HepG2 (cell line): ENCODE measurements around the gene FIBIN. TPM values are rescaled to one million over a fixed set of nuclear protein-coding genes. Genes with fewer than 3 reads are reported as not detected.

ENCODE experiments used
- ATAC-seq: fragments of 200-7000 bp; cut with Tn5 transposase; 3 replicates; pipeline ENCODE4 v1.9.1; 2020; ENCODE audit warnings: mild to moderate bottlenecking, moderate library complexity
- BruUV-seq: library from RNA; stranded (reverse); fragments of 400-500 nt; replicated peaks from 2 replicates; lab custom pipeline; 2021; lab: Mats Ljungman, UMichigan
- CTCF ChIA-PET: fragments of 300-600 bp; formaldehyde crosslinking; extraction: SDS; loops from one replicate; lab custom pipeline; 2021; ENCODE audit warnings: low total read pairs, inconsistent platforms, low intra/inter-chr PET ratio; lab: Yijun Ruan, JAX
- POLR2A ChIA-PET: fragments of 350-600 bp; sonication (Branson Sonifier 250); formaldehyde crosslinking; loops from one replicate; lab custom pipeline; 2020; ENCODE audit warnings: antibody characterized with exemption, inconsistent platforms; lab: Yijun Ruan, JAX
- DNase-seq: peaks from one replicate; pipeline ENCODE4 v3.0.0-alpha.2; 2015; ENCODE audit warnings: low spot score
- FAIRE-seq: peaks from 3 replicates; lab custom pipeline; 2011; peaks lifted over from hg19 to GRCh38; lab: Jason Lieb, UNC
- H2AFZ ChIP-seq: one replicate; pipeline ENCODE4 v1.6.1; 2011; ENCODE audit warnings: low read length, inconsistent platforms
- H3K27ac ChIP-seq: fragments of 300-600 bp; 3 replicates; pipeline ENCODE4 v1.8.0; 2011; ENCODE audit warnings: mixed run types, mild to moderate bottlenecking, mixed read lengths, low read length, inconsistent platforms; ENCODE audit not compliant: insufficient read depth; ENCODE audit errors: extremely low read length
- H3K27me3 ChIP-seq, 2 experiments: fragments of 200-600 bp in 1 of 2; 2 replicates in 1 of 2; 3 replicates in 1 of 2; pipeline versions ENCODE4 v1.6.0 to v1.8.0; 2011; ENCODE audit warnings: low read length in 2 of 2, mild to moderate bottlenecking in 2 of 2, moderate library complexity in 2 of 2, inconsistent platforms in 1 of 2; ENCODE audit not compliant: insufficient read depth in 2 of 2, control insufficient read depth in 1 of 2
- H3K36me3 ChIP-seq, 2 experiments: fragments of 200-600 bp in 1 of 2; replicated peaks in 1 of 2; 2 replicates in 1 of 2; 3 replicates in 1 of 2; pipeline versions ENCODE4 v1.5.1 to v1.8.0; 2011; ENCODE audit warnings: low read length in 2 of 2, inconsistent platforms in 1 of 2; ENCODE audit not compliant: insufficient read depth in 2 of 2, control insufficient read depth in 1 of 2
- H3K4me1 ChIP-seq: 2 replicates; pipeline ENCODE4 v1.5.1; 2012; ENCODE audit warnings: low read length, inconsistent platforms; ENCODE audit not compliant: insufficient read depth
- H3K4me2 ChIP-seq: 2 replicates; pipeline ENCODE4 v1.6.0; 2011; ENCODE audit warnings: low read depth, low read length, inconsistent platforms
- H3K4me3 ChIP-seq, 3 experiments: fragments of 200-600 bp in 1 of 3; sonication (generic), shearing (Covaris generic) in 1 of 3; replicated peaks in 1 of 3; 2 replicates each; pipeline ENCODE4 v1.5.1; 2011 to 2016; ENCODE audit warnings: low read length in 3 of 3, inconsistent platforms in 2 of 3, low read depth in 2 of 3, mild to moderate bottlenecking in 2 of 3, control low read depth in 1 of 3, mixed read lengths in 1 of 3; ENCODE audit not compliant: insufficient read depth in 1 of 3
- H3K79me2 ChIP-seq: one replicate; pipeline ENCODE4 v1.6.1; 2011; ENCODE audit warnings: low read length, inconsistent platforms; ENCODE audit not compliant: insufficient read depth
- H3K9ac ChIP-seq: 2 replicates; pipeline ENCODE4 v1.6.0; 2011; ENCODE audit warnings: mild to moderate bottlenecking, low read depth, low read length, inconsistent platforms; ENCODE audit not compliant: insufficient read depth
- H3K9me3 ChIP-seq: 2 replicates; pipeline ENCODE4 v1.5.1; 2012; ENCODE audit warnings: mild to moderate bottlenecking, low read length
- H4K20me1 ChIP-seq: 2 replicates; pipeline ENCODE4 v1.6.0; 2011; ENCODE audit warnings: inconsistent platforms, mild to moderate bottlenecking, low read length, moderate library complexity; ENCODE audit not compliant: insufficient read depth
- ERF ChIP-seq: IDR thresholded peaks from 2 replicates; pipeline ENCODE4 v1.6.1; 2018; ENCODE audit warnings: missing biosample characterization, missing genetic modification reagents
- EZH2 ChIP-seq: conservative IDR thresholded peaks from 2 replicates; pipeline ENCODE4 v1.6.1; 2012; ENCODE audit warnings: mild to moderate bottlenecking, low read depth, low read length, moderate library complexity
- FLYWCH1 ChIP-seq: sonication (generic); formaldehyde crosslinking; IDR thresholded peaks from 2 replicates; pipeline ENCODE4 v1.8.1; 2023; ENCODE audit warnings: mild to moderate bottlenecking, missing genetic modification reagents
- FOXA1 ChIP-seq, 2 experiments: fragments of 450-650 bp in 1 of 2; sonication (generic) in 1 of 2; formaldehyde crosslinking in 1 of 2; IDR thresholded peaks; 2 replicates each; pipeline versions ENCODE4 v1.4.0 to v1.6.1; 2016 to 2020; ENCODE audit warnings: missing genetic modification reagents in 1 of 2
- KLF15 ChIP-seq: sonication (generic); formaldehyde crosslinking; IDR thresholded peaks from 2 replicates; pipeline ENCODE4 v1.8.1; 2023; ENCODE audit warnings: borderline replicate concordance, mild to moderate bottlenecking, inconsistent platforms, missing genetic modification reagents, mixed read lengths
- THAP8 ChIP-seq: sonication (generic); formaldehyde crosslinking; IDR thresholded peaks from 2 replicates; pipeline ENCODE4 v1.5.1; 2020; ENCODE audit warnings: missing genetic modification reagents, mild to moderate bottlenecking, borderline replicate concordance
- USF2 ChIP-seq, 2 experiments: sonication (generic) in 1 of 2; formaldehyde crosslinking in 1 of 2; IDR thresholded peaks; 2 replicates each; pipeline versions ENCODE4 v1.5.1 to v1.6.1; 2011 to 2020; ENCODE audit warnings: borderline replicate concordance in 1 of 2, low read depth in 1 of 2, low read length in 1 of 2, mild to moderate bottlenecking in 1 of 2, missing genetic modification reagents in 1 of 2, moderate library complexity in 1 of 2
- ZNF501 ChIP-seq: sonication (generic); formaldehyde crosslinking; IDR thresholded peaks from 2 replicates; pipeline ENCODE4 v1.5.1; 2020; ENCODE audit warnings: mild to moderate bottlenecking, moderate library complexity, missing genetic modification reagents
- ZNF549 ChIP-seq: sonication (generic); formaldehyde crosslinking; IDR thresholded peaks from 2 replicates; pipeline ENCODE4 v1.5.0; 2020; ENCODE audit warnings: missing genetic modification reagents
- ZSCAN31 ChIP-seq: sonication (generic); formaldehyde crosslinking; IDR thresholded peaks from 2 replicates; pipeline ENCODE4 v1.5.0; 2020; ENCODE audit warnings: low read depth, mild to moderate bottlenecking, missing genetic modification reagents
- WGBS: methylation state at CpG from one replicate; pipeline ENCODE4 v1.1.6; 2017; ENCODE audit warnings: low lambda C conversion rate; 5-methylcytosine and 5-hydroxymethylcytosine counted together
- in situ Hi-C: cut with HindIII; loops from 2 replicates; pipeline ENCODE4 v1.10.0; 2017; ENCODE audit warnings: low pct_unique_long_range_greater_than_20kb; ENCODE audit not compliant: extremely low pct_ligation_motif_present
- intact Hi-C: fragments of 100-400 bp; cut with micrococcal nuclease; formaldehyde crosslinking; loops from one replicate; pipeline ENCODE4 v1.10.0; 2022; ENCODE audit not compliant: unreplicated experiment
- polyA plus RNA-seq, 8 experiments: library from polyadenylated mRNA; depleted of rRNA in 3 of 8; stranded (reverse) in 7 of 8; unstranded in 1 of 8; fragments of >200 nt; fragmentation: Illumina TruSeq in 4 of 8; extraction: Trizol in 4 of 8; gene quantifications; 2 replicates each; pipeline versions ENCODE4 v1.2.1 to v1.2.3, GENCODE V29; 2011 to 2016; ENCODE audit warnings: low read depth in 4 of 8, missing spikeins in 1 of 8, mixed read lengths in 1 of 8; ENCODE audit not compliant: insufficient read depth in 1 of 8
- total RNA-seq, 5 experiments: library from RNA; depleted of rRNA; stranded (reverse); fragments of >200 nt; fragmentation: Illumina TruSeq; extraction: Trizol; gene quantifications; 2 replicates each; pipeline ENCODE4 v1.2.3, GENCODE V29; 2016; ENCODE audit warnings: low read depth in 1 of 5

FIBIN gene
- total and polyA plus RNA-seq, 2 of the 13 experiments (the other 11 are each of a cell fraction or from before 2014, with no cell fraction given) = not detected

DNA sequence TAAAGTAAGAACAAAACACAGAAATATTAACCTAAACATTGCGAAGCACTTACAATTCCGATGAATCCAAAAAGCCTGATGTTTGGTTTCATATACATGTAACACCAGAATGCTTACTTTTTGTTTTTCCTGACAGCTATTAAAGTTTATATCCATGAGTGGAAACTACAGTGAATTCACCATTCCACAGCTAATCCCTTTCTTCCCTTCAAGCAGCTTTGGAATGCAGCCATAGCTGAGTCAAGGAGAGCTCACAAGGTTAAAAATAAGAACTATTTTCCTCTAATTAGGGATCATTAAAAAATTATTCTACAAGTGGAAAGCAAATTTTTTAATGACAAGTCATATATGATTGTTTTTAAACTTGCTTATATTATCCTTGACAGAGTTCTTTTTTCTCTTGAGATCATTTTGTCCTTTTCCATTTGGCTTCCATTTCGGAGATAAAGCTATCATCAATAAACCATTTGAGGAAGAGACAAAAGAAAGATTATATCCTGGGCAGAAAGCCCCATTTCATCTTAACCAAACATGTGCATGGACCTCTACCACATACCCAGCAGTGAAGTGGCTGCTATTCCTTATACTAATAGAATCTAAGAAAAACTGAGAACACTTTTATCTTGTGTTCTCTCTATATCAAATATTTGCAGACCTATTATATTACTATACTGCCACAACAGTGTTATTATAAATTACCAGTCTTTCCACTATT, 19.7 kb upstream of the FIBIN start:
- Histone ChIP-seq H2AFZ (no peak overlapping the region), H3K9me3 (no peaks in the 10 kb centered on the region), H3K27me3 (no peaks in the 10 kb centered on the region), H4K20me1 (no peaks in the 10 kb centered on the region), H3K36me3 (no peaks in the 10 kb centered on the region), H3K27ac (no peak overlapping the region), H3K79me2 (no peaks in the 10 kb centered on the region), H3K9ac (no peak overlapping the region), H3K4me3 (no peak overlapping the region), H3K4me1 (no peaks in the 10 kb centered on the region), H3K4me2 (no peak overlapping the region)
- DNase-seq (no peak), FAIRE-seq (no peak), ATAC-seq (no peak)
- WGBS = 29% methylated on average over 3 of the region's 3 CpGs
- POLR2A ChIA-PET = no interaction called here
- no TSS peak for BruUV-seq
- in situ Hi-C loops = no loop called here
- CTCF ChIA-PET = no interaction called here
- TF ChIP-seq ZNF549 (CRISPR knock-in tag) = no peak
- TF ChIP-seq USF2 (IDR thresholded peaks at IDR 0.05; ENCODE audit: low read depth, low read length) = no peak
- TF ChIP-seq USF2 (CRISPR knock-in tag; IDR thresholded peaks at IDR 0.05; ENCODE audit: borderline replicate concordance) = no peak
- intact Hi-C loops = loop anchor here (10.0 kb wide), 1 partner anchor 151 kb away; no protein-coding TSS in a partner anchor

DNA sequence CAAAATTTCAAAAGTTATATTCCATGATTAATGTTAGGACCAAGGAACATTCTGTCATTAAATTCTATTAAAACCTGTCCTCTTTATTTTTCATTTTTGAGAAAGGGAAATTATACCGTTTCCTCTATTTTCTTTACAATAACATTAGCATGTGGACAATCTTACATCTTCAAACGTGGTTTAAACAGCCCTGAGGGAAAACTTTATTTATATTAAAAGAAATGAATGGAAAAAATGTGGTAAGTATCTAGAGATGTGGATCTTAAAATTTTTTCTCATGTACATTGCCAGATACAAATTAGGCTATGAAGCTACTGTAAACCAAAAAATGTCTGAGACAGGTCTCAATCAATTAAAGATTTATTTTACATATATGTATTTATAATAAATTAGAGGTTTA, 18.9 kb upstream of the FIBIN start:
- ChIA-PET CTCF (no interaction called here), POLR2A (no interaction called here)
- no peaks in the 10 kb centered on the region for H3K27me3 ChIP-seq
- H3K4me1 ChIP-seq = no peaks in the 10 kb centered on the region
- H3K79me2 ChIP-seq = no peaks in the 10 kb centered on the region
- ATAC-seq (no peak), DNase-seq (no peak), FAIRE-seq (no peak)
- H3K4me2 ChIP-seq = no peak overlapping the region
- H3K9ac ChIP-seq = no peak overlapping the region
- no peak overlapping the region for H3K4me3 ChIP-seq
- H3K9me3 ChIP-seq = no peaks in the 10 kb centered on the region
- H3K36me3 ChIP-seq = no peaks in the 10 kb centered on the region
- H3K27ac ChIP-seq = no peak overlapping the region
- H4K20me1 ChIP-seq = no peaks in the 10 kb centered on the region
- intact Hi-C loops = loop anchor here (10.0 kb wide), 1 partner anchor 150 kb away; no protein-coding TSS in a partner anchor
- no TSS peak for BruUV-seq
- in situ Hi-C loops = no loop called here
- no peak for TF ChIP-seq FOXA1 (IDR thresholded peaks at IDR 0.05)
- no peak for TF ChIP-seq FOXA1 (CRISPR knock-in tag; IDR thresholded peaks at IDR 0.05)
- no peak for TF ChIP-seq ERF (CRISPR knock-in tag)
- no peak for TF ChIP-seq FLYWCH1 (CRISPR knock-in tag)
- no peak for TF ChIP-seq KLF15
- TF ChIP-seq ZSCAN31 (CRISPR knock-in tag) = no peak
- TF ChIP-seq ZNF501 (CRISPR knock-in tag) = no peak
- TF ChIP-seq EZH2 = no peak
- no peak for TF ChIP-seq THAP8
- TF ChIP-seq, all 625 proteins: peak for 0
- WGBS = 0% methylated on average over 2 of the region's 2 CpGs
- no peak overlapping the region for H2AFZ ChIP-seq
